Esophagus (tissue), 2 donors: ENCODE data around the gene SAMD7. TPM values are rescaled to one million over a fixed set of nuclear protein-coding genes. Genes with fewer than 3 reads are reported as not detected.

Source experiments
- H3K27ac ChIP-seq, 2 donors: one replicate each; pipeline ENCODE4 v1.5.1; 2013; ENCODE audit warnings: low read depth in 2 of 2, mild to moderate bottlenecking in 2 of 2, inconsistent platforms in 1 of 2, low read length in 1 of 2, moderate library complexity in 1 of 2
- H3K27me3 ChIP-seq, 2 donors: one replicate each; pipeline ENCODE4 v1.6.1; 2013; ENCODE audit warnings: low read length in 2 of 2, control low read depth in 1 of 2, mild to moderate bottlenecking in 1 of 2; ENCODE audit not compliant: insufficient read depth in 2 of 2, control insufficient read depth in 1 of 2
- H3K36me3 ChIP-seq, 2 donors: one replicate each; pipeline ENCODE4 v1.6.1; 2013; ENCODE audit warnings: low read length in 1 of 2; ENCODE audit not compliant: control insufficient read depth in 2 of 2, insufficient read depth in 2 of 2
- H3K4me1 ChIP-seq, 2 donors: one replicate each; pipeline ENCODE4 v1.6.1; 2013; ENCODE audit warnings: low read length in 1 of 2; ENCODE audit not compliant: control insufficient read depth in 2 of 2, insufficient read depth in 2 of 2
- H3K4me3 ChIP-seq, 2 donors: one replicate each; pipeline ENCODE4 v1.5.1; 2013; ENCODE audit warnings: low read length in 2 of 2, mild to moderate bottlenecking in 2 of 2, low read depth in 1 of 2, moderate library complexity in 1 of 2
- H3K9me3 ChIP-seq, 2 donors: one replicate each; pipeline ENCODE4 v1.6.1; 2013; ENCODE audit warnings: mild to moderate bottlenecking in 2 of 2, low read depth in 1 of 2, low read length in 1 of 2, moderate library complexity in 1 of 2; ENCODE audit not compliant: control insufficient read depth in 2 of 2, insufficient read depth in 1 of 2
- WGBS, 2 donors: extraction: QIAGEN DNeasy Blood & Tissue Kit; methylation state at CpG; one replicate each; pipeline ENCODE4 v1.1.7; 2013; 5-methylcytosine and 5-hydroxymethylcytosine counted together
- polyA plus RNA-seq, 2 donors: library from polyadenylated mRNA; stranded (reverse); fragments of 200-250 nt; gene quantifications; one replicate each; pipeline ENCODE4 v1.2.3, GENCODE V29; 2013
- donor health status: healthy with polysubstance abuse.
- donor health status: Bipolar disorder and iron deficiency.

SAMD7 gene
- polyA plus RNA-seq, 2 donors: not detected

GRCh38 chr3:169907476-169907875 is 3.9 kb upstream of the SAMD7 start:
- peaks cover 0 to 3% of the 10 kb centered on the region in 2 donors for H3K9me3 ChIP-seq
- no peaks in the 10 kb centered on the region for H3K27me3 ChIP-seq
- no peaks in the 10 kb centered on the region for H3K4me1 ChIP-seq
- H3K4me3 ChIP-seq: no peak overlapping the region
- no peaks in the 10 kb centered on the region for H3K36me3 ChIP-seq
- H3K27ac ChIP-seq: no peak overlapping the region

GRCh38 chr3:169907944-169908343 is 3.4 kb upstream of the SAMD7 start:
- Histone ChIP-seq H3K27ac (no peak overlapping the region), H3K4me3 (no peak overlapping the region)
- 89 to 94% methylated on average over 4 of the region's 4 CpGs for WGBS, 2 donors

GRCh38 chr3:169913323-169913722 is 2.0 kb downstream of the SAMD7 start:
- 78 to 80% methylated on average over 3 of the region's 3 CpGs for WGBS, 2 donors
- Histone ChIP-seq H3K4me1 (no peaks in the 10 kb centered on the region), H3K9me3 (no peaks in the 10 kb centered on the region), H3K27ac (no peak overlapping the region), H3K27me3 (no peaks in the 10 kb centered on the region), H3K4me3 (no peak overlapping the region), H3K36me3 (no peaks in the 10 kb centered on the region)

More at GRCh38 chr3:169907944-169908343, 3.4 kb upstream of the SAMD7 start:
- H3K27me3 ChIP-seq: no peaks in the 10 kb centered on the region
- H3K4me1 ChIP-seq: no peaks in the 10 kb centered on the region
- H3K9me3 ChIP-seq: peaks cover 0 to 2% of the 10 kb centered on the region in 2 donors
- H3K36me3 ChIP-seq: no peaks in the 10 kb centered on the region

- Histone ChIP-seq H3K4me3 (no peak overlapping the region), H3K4me1 (no peaks in the 10 kb centered on the region), H3K27ac (no peak overlapping the region), H3K9me3 (no peaks in the 10 kb centered on the region), H3K27me3 (no peaks in the 10 kb centered on the region), H3K36me3 (no peaks in the 10 kb centered on the region)
- WGBS, 2 donors: 44 to 55% methylated on average over 2 of the region's 2 CpGs
Measured at GRCh38 chr3:169914321-169914720, 2.9 kb downstream of the SAMD7 start.

- Histone ChIP-seq H3K27ac (no peak overlapping the region), H3K27me3 (no peaks in the 10 kb centered on the region), H3K36me3 (no peaks in the 10 kb centered on the region), H3K4me3 (no peak overlapping the region), H3K4me1 (no peaks in the 10 kb centered on the region), H3K9me3 (no peaks in the 10 kb centered on the region)
- 49 to 61% methylated on average over 8 of the region's 8 CpGs for WGBS, 2 donors
Measured at GRCh38 chr3:169923189-169923588, 11.8 kb downstream of the SAMD7 start.

GRCh38 chr3:169923831-169924230 is 12.5 kb downstream of the SAMD7 start:
- WGBS, 2 donors: 68 to 73% methylated on average over 1 of the region's 1 CpG
- Histone ChIP-seq H3K27ac (no peak overlapping the region), H3K27me3 (no peaks in the 10 kb centered on the region), H3K9me3 (no peaks in the 10 kb centered on the region), H3K4me1 (no peaks in the 10 kb centered on the region), H3K4me3 (no peak overlapping the region), H3K36me3 (no peaks in the 10 kb centered on the region)

GRCh38 chr3:169929830-169930519 is 18.6 kb downstream of the SAMD7 start:
- Histone ChIP-seq H3K4me3 (no peak overlapping the region), H3K36me3 (no peaks in the 10 kb centered on the region), H3K9me3 (no peaks in the 10 kb centered on the region), H3K4me1 (no peaks in the 10 kb centered on the region), H3K27ac (no peak overlapping the region), H3K27me3 (no peaks in the 10 kb centered on the region)
- WGBS, 2 donors: 68 to 72% methylated on average over 3 of the region's 3 CpGs

GRCh38 chr3:169930843-169931242 is 19.5 kb downstream of the SAMD7 start:
- Histone ChIP-seq H3K27me3 (no peaks in the 10 kb centered on the region), H3K9me3 (no peaks in the 10 kb centered on the region), H3K4me1 (no peaks in the 10 kb centered on the region), H3K36me3 (no peaks in the 10 kb centered on the region), H3K4me3 (no peak overlapping the region), H3K27ac (no peak overlapping the region)
- WGBS, 2 donors: 91 to 97% methylated on average over 3 of the region's 3 CpGs

- Histone ChIP-seq H3K36me3 (no peaks in the 10 kb centered on the region), H3K27ac (no peak overlapping the region), H3K9me3 (no peaks in the 10 kb centered on the region), H3K27me3 (no peaks in the 10 kb centered on the region), H3K4me1 (no peaks in the 10 kb centered on the region), H3K4me3 (no peak overlapping the region)
- 77 to 80% methylated on average over 14 of the region's 14 CpGs for WGBS, 2 donors
Measured at GRCh38 chr3:169931747-169932520, 20.6 kb downstream of the SAMD7 start.

- Histone ChIP-seq H3K27me3 (no peaks in the 10 kb centered on the region), H3K4me1 (no peaks in the 10 kb centered on the region), H3K36me3 (no peaks in the 10 kb centered on the region), H3K4me3 (no peak overlapping the region), H3K9me3 (no peaks in the 10 kb centered on the region), H3K27ac (no peak overlapping the region)
- 30 to 33% methylated on average over 1 of the region's 1 CpG for WGBS, 2 donors
Measured at GRCh38 chr3:169939320-169939719, 27.9 kb downstream of the SAMD7 start.
